MM.1S (cell line): ENCODE results near the gene FRMD4B.

Experiments used
- DNase-seq: peaks from one replicate; pipeline ENCODE4 v3.0.0-alpha.2; 2015
- H2AFZ ChIP-seq: fragments of 300-600 bp; sonication (generic); 2 replicates; pipeline ENCODE4 v1.6.0; 2016; ENCODE audit warnings: antibody characterized with exemption, low read length
- H3F3A ChIP-seq: fragments of 300-600 bp; sonication (generic); 2 replicates; pipeline ENCODE4 v1.6.1; 2016; ENCODE audit warnings: mild to moderate bottlenecking, antibody characterized with exemption, low read length, moderate library complexity, mixed read lengths; ENCODE audit not compliant: insufficient read depth
- H3K27ac ChIP-seq: fragments of 300-600 bp; sonication (generic); 2 replicates; pipeline ENCODE4 v1.5.1; 2016; ENCODE audit warnings: mild to moderate bottlenecking, low read length
- H3K27me3 ChIP-seq: fragments of 300-600 bp; sonication (generic); replicated peaks from 2 replicates; pipeline ENCODE4 v1.6.0; 2016; ENCODE audit warnings: low read length; ENCODE audit not compliant: insufficient read depth
- H3K36me3 ChIP-seq: fragments of 300-600 bp; sonication (generic); replicated peaks from 2 replicates; pipeline ENCODE4 v1.6.1; 2016; ENCODE audit warnings: mild to moderate bottlenecking, low read length, mixed read lengths; ENCODE audit not compliant: insufficient read depth
- H3K4me1 ChIP-seq: fragments of 300-600 bp; sonication (generic); 2 replicates; pipeline ENCODE4 v1.6.1; 2016; ENCODE audit warnings: low read length, mixed read lengths
- H3K4me2 ChIP-seq: fragments of 300-600 bp; sonication (generic); 2 replicates; pipeline ENCODE4 v1.6.0; 2016; ENCODE audit warnings: low read depth, low read length
- H3K4me3 ChIP-seq: fragments of 300-600 bp; sonication (generic); 2 replicates; pipeline ENCODE4 v1.5.1; 2016; ENCODE audit warnings: low read length, mixed read lengths
- H3K79me2 ChIP-seq: fragments of 300-600 bp; sonication (generic); 2 replicates; pipeline ENCODE4 v1.6.1; 2016; ENCODE audit warnings: mixed run types, low read length, mixed read lengths
- H3K9ac ChIP-seq: fragments of 300-600 bp; sonication (generic); 2 replicates; pipeline ENCODE4 v1.6.1; 2016; ENCODE audit warnings: low read length, mixed read lengths
- H3K9me2 ChIP-seq: fragments of 300-600 bp; sonication (generic); replicated peaks from 2 replicates; pipeline ENCODE4 v1.6.1; 2016; ENCODE audit warnings: mild to moderate bottlenecking, low read length, mixed read lengths; ENCODE audit not compliant: insufficient read depth
- H3K9me3 ChIP-seq: fragments of 300-600 bp; sonication (generic); replicated peaks from 2 replicates; pipeline ENCODE4 v1.6.1; 2016; ENCODE audit warnings: mild to moderate bottlenecking, low read length, mixed read lengths; ENCODE audit not compliant: insufficient read depth
- H4K20me1 ChIP-seq: fragments of 300-600 bp; sonication (generic); 2 replicates; pipeline ENCODE4 v1.6.1; 2016; ENCODE audit warnings: mild to moderate bottlenecking, low read length, moderate library complexity, mixed read lengths; ENCODE audit not compliant: insufficient read depth
- EZH2 ChIP-seq: fragments of 300-600 bp; sonication (generic); optimal IDR thresholded peaks from 2 replicates; pipeline ENCODE3; 2017; ENCODE audit warnings: low read depth, mild to moderate bottlenecking, antibody characterized with exemption, low read length, mixed read lengths
- EZH2phosphoT487 ChIP-seq: fragments of 300-600 bp; sonication (generic); IDR thresholded peaks from 2 replicates; pipeline ENCODE4 v1.6.1; 2018; ENCODE audit warnings: antibody characterized with exemption, low read length
- TF ChIP-seq, protein P1 (sequence below): fragments of 300-600 bp; sonication (generic); IDR thresholded peaks from 2 replicates; pipeline ENCODE4 v1.5.1; 2016; ENCODE audit warnings: antibody characterized with exemption, low read length, mixed read lengths

Gene FRMD4B

DNA sequence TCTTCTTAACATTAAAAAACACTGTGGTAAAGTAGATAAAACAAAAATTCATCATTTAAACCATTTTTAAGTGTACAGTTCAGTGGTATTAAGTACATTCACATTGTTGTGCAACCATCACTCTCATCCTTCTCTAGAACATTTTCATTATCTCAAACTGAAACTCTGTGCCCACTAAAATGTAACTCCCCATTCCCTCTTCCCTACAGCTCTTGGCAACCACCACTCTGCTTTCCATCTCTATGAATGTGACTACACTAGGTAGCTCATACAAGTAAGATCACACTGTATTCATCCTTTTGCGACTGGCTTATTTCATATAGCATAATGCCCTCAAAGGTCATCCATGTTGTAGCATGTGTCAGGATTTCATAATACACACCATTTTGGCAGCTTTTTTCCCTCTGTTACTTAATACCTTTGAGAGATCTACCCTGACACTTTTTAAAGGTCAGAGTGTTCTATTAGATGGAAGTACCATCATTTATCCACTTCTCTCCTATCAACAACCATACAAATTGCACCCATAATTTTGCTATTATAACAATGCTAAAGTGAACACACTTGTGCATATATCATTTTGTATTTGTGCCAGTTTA, 42.9 kb upstream of the FRMD4B start:
- Histone ChIP-seq H3K9me2 (no peaks in the 10 kb centered on the region), H4K20me1 (no peaks in the 10 kb centered on the region), H3F3A (no peaks in the 10 kb centered on the region), H3K79me2 (no peaks in the 10 kb centered on the region), H3K9ac (no peak overlapping the region), H3K4me1 (0 out of 2 replicates have a peak, but pooled peaks cover 3% of the 10 kb centered on the region), H3K4me2 (no peak overlapping the region), H2AFZ (no peak overlapping the region), H3K27ac (no peak overlapping the region), H3K9me3 (no peaks in the 10 kb centered on the region), H3K36me3 (no peaks in the 10 kb centered on the region), H3K4me3 (no peak overlapping the region), H3K27me3 (no peaks in the 10 kb centered on the region)
- TF ChIP-seq, protein P1, sequence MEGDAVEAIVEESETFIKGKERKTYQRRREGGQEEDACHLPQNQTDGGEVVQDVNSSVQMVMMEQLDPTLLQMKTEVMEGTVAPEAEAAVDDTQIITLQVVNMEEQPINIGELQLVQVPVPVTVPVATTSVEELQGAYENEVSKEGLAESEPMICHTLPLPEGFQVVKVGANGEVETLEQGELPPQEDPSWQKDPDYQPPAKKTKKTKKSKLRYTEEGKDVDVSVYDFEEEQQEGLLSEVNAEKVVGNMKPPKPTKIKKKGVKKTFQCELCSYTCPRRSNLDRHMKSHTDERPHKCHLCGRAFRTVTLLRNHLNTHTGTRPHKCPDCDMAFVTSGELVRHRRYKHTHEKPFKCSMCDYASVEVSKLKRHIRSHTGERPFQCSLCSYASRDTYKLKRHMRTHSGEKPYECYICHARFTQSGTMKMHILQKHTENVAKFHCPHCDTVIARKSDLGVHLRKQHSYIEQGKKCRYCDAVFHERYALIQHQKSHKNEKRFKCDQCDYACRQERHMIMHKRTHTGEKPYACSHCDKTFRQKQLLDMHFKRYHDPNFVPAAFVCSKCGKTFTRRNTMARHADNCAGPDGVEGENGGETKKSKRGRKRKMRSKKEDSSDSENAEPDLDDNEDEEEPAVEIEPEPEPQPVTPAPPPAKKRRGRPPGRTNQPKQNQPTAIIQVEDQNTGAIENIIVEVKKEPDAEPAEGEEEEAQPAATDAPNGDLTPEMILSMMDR = no peak
- TF ChIP-seq EZH2phosphoT487 (no peak), EZH2 (no peak)
- DNase-seq = no peak

GRCh38 chr3:69426967-69427304, 41.0 kb upstream of the FRMD4B start:
- Histone ChIP-seq H3K27ac (no peak overlapping the region), H3K36me3 (no peaks in the 10 kb centered on the region), H2AFZ (no peak overlapping the region), H3K9ac (no peak overlapping the region), H4K20me1 (no peaks in the 10 kb centered on the region), H3K4me2 (no peak overlapping the region), H3K79me2 (no peaks in the 10 kb centered on the region), H3K4me3 (no peak overlapping the region), H3K9me3 (no peaks in the 10 kb centered on the region), H3F3A (no peaks in the 10 kb centered on the region), H3K4me1 (no peaks in the 10 kb centered on the region), H3K9me2 (no peaks in the 10 kb centered on the region), H3K27me3 (no peaks in the 10 kb centered on the region)
- no peak for DNase-seq
- TF ChIP-seq EZH2 (no peak), EZH2phosphoT487 (no peak)
- TF ChIP-seq, protein P1 = no peak

DNA sequence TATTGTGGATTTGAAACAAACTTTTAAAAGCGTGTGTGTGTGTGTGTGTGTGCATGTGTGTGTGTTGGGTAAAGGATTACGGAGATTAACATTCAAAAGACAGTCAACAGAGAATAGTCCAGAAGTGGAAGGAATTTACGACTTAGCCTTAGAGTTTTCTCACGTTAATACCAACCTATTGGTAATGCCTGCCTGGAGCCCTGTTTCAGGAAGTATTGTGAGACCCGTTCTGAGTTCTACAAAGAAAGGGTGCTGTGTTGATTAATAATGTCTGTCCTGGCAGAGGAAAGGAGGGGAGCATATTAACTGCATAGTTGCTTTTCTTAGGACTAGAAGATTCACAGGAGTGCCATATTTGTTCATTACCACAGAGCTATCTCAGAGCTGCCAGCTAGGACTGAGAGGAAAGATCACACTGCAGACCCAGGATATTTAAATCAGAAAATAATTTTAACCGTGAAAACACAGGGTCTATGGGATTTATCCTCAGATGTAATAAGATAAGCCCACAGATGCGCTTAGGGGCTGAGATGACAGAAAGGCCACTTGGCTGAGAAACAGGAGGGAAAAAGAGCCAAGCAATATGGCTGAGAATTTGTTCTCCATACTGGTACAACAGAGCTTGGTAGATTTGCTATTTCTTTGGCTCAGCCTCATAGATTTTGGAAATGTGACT, 40.5 kb upstream of the FRMD4B start:
- no peaks in the 10 kb centered on the region for H3K9me3 ChIP-seq
- TF ChIP-seq, protein P1 = no peak
- no peak for TF ChIP-seq EZH2
- TF ChIP-seq EZH2phosphoT487 = no peak
- no peaks in the 10 kb centered on the region for H3K36me3 ChIP-seq
- H3K4me2 ChIP-seq = no peak overlapping the region
- H3K4me3 ChIP-seq = no peak overlapping the region
- H3K9me2 ChIP-seq = no peaks in the 10 kb centered on the region
- no peak overlapping the region for H2AFZ ChIP-seq
- H3K27me3 ChIP-seq = no peaks in the 10 kb centered on the region
- H4K20me1 ChIP-seq = no peaks in the 10 kb centered on the region
- no peak for DNase-seq
- H3K9ac ChIP-seq = no peak overlapping the region
- H3F3A ChIP-seq = no peaks in the 10 kb centered on the region
- H3K27ac ChIP-seq = no peak overlapping the region
- no peaks in the 10 kb centered on the region for H3K4me1 ChIP-seq
- no peaks in the 10 kb centered on the region for H3K79me2 ChIP-seq
